ENCODE measurements around the gene COMMD4. TPM values are rescaled to one million over a fixed set of nuclear protein-coding genes. Genes with fewer than 3 reads are reported as not detected.
"Not testable (repeated sequence)": the region's sequence is repeated elsewhere in the genome, so short reads cannot be mapped to it uniquely, and the experiment has no call there.

The COMMD4 gene
- total RNA-seq, 4 donors from 2014 or later, result 30.0 to 65.2 (median 50.4) TPM

DNA sequence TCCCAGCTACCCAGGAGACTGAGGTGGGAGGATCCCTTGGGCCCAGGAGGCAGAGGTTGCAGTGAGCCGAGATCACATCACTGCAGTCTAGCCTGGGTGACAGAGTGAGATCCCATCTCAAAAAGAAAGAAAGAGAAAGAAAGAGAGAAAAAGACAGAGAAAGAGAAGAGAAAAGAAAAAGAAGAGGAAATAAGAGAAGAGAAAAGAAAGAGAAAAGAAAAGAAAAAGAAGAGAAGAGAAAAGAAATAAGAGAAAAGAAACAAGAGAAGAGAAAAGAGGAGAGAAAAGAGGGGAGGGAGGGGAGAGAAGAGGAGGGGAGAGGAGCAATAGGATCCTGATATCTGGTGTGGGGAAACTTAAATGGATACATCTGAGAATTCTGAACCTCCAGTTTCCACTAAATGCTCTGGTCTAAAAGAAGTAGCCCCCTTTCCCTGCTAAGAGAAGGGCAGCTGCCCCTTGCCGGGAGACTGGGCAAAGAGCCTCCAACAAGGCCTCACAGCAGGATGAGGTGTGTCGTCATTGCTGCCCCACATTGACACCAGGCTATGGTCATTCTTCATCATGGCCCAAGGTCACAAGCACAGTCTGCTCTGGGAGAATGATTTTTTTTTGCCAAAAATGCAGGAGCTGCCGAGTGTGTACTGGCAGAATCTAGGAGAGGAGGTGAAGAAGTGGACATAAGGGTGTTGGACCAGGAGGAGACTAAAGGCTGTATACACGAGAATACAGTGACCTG, 21.1 kb upstream of the COMMD4 start:
- 62 to 72% methylated on average over 2 to 4 of the region's 5 CpGs for WGBS, 2 donors (ENCODE audit: low coverage in 1 of 2)
- H3K9me3 ChIP-seq, result no peaks in the 10 kb centered on the region
- no peak overlapping the region for H3K27ac ChIP-seq
- H3K27me3 ChIP-seq, result peaks cover 6% of the 10 kb centered on the region
- no peaks in the 10 kb centered on the region for H3K4me1 ChIP-seq
- TF ChIP-seq, protein P1, sequence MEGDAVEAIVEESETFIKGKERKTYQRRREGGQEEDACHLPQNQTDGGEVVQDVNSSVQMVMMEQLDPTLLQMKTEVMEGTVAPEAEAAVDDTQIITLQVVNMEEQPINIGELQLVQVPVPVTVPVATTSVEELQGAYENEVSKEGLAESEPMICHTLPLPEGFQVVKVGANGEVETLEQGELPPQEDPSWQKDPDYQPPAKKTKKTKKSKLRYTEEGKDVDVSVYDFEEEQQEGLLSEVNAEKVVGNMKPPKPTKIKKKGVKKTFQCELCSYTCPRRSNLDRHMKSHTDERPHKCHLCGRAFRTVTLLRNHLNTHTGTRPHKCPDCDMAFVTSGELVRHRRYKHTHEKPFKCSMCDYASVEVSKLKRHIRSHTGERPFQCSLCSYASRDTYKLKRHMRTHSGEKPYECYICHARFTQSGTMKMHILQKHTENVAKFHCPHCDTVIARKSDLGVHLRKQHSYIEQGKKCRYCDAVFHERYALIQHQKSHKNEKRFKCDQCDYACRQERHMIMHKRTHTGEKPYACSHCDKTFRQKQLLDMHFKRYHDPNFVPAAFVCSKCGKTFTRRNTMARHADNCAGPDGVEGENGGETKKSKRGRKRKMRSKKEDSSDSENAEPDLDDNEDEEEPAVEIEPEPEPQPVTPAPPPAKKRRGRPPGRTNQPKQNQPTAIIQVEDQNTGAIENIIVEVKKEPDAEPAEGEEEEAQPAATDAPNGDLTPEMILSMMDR (IDR thresholded peaks at IDR 0.05), result no peak
- TF ChIP-seq EP300 (IDR thresholded peaks at IDR 0.05) (no peak), POLR2AphosphoS5 (IDR thresholded peaks at IDR 0.05) (no peak), POLR2A (IDR thresholded peaks at IDR 0.05) (no peak)
- H3K4me3 ChIP-seq, result no peak overlapping the region
- ATAC-seq, result no peak
- H3K36me3 ChIP-seq, result no peaks in the 10 kb centered on the region

DNA sequence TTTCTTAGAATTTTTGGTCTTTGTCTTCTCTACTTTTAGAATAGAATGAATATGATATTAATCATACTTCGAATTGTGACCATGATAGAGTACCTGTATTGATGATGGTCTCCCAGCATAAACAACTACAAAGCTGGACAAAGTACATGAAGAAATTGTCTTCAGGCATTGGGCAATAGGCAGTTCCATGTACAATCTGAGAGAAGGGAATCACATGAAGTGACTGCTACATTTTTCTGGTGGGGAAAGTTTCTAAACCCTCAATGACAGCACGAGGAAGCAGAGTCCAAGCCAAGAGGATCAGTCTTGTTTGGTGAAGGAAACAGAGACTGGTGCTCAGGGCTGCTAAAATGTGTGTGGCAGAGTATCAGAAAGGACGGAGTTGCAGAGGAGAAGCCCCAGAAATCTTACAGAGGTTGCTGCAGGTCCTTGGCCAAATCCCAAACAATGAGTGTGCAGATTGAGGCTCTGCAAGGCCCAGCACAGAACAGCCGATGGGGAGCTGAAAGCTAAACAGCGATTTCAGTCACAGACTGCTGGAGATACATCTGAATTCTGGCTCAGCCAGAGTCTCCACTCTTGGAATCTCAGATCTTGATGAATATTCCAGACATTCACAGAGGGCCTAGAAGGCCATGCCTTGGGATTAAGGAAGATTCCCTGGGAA, 16.5 kb upstream of the COMMD4 start:
- not testable (repeated sequence) for H3K9me3 ChIP-seq, H3K4me1 ChIP-seq, H3K27ac ChIP-seq, H3K4me3 ChIP-seq, ATAC-seq, H3K36me3 ChIP-seq, H3K27me3 ChIP-seq
- 83 to 86% methylated on average over 2 to 5 of the region's 5 CpGs for WGBS, 2 donors (ENCODE audit: low coverage in 1 of 2)

GRCh38 chr15:75321711-75322110, 14.2 kb upstream of the COMMD4 start:
- 85 to 96% methylated on average over 6 of the region's 6 CpGs for WGBS, 2 donors (ENCODE audit: low coverage in 1 of 2)

DNA sequence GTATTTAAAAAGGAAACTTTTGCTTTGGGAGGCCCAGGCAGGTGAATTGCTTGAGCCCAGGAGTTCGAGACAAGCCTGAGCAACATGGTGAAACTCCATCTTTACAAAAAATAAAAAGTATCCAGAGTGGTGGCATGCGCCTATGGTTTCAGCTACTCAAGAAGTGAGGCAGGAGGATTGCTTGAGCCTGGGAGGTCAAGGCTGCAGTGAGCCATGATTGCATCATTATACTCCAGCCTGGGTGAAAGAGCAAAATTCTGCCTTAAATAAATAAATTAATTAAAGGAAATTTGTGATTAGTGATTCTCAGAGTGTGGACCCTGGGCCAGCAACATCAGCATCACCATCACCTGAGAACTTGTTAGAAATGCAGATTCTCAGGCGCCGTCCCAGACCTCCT, 9.9 kb upstream of the COMMD4 start:
- WGBS, 2 donors (ENCODE audit: low coverage in 1 of 2), result 95 to 100% methylated on average over 3 to 4 of the region's 4 CpGs
- Histone ChIP-seq H3K4me3 (no peak overlapping the region), H3K9me3 (no peaks in the 10 kb centered on the region), H3K27me3 (no peaks in the 10 kb centered on the region), H3K27ac (no peak overlapping the region), H3K36me3 (no peaks in the 10 kb centered on the region), H3K4me1 (no peaks in the 10 kb centered on the region)
- ATAC-seq, result no peak
- TF ChIP-seq POLR2A (IDR thresholded peaks at IDR 0.05), result no peak
- no peak for TF ChIP-seq EP300 (IDR thresholded peaks at IDR 0.05)
- TF ChIP-seq POLR2AphosphoS5 (IDR thresholded peaks at IDR 0.05), result no peak
- TF ChIP-seq, protein P1 (IDR thresholded peaks at IDR 0.05), result no peak

More at GRCh38 chr15:75321711-75322110, 14.2 kb upstream of the COMMD4 start:
- Histone ChIP-seq H3K9me3 (no peaks in the 10 kb centered on the region), H3K4me3 (no peak overlapping the region), H3K36me3 (no peaks in the 10 kb centered on the region), H3K27me3 (no peaks in the 10 kb centered on the region), H3K4me1 (no peaks in the 10 kb centered on the region), H3K27ac (no peak overlapping the region)
- ATAC-seq, result no peak
- TF ChIP-seq POLR2A (IDR thresholded peaks at IDR 0.05), result no peak
- TF ChIP-seq EP300 (IDR thresholded peaks at IDR 0.05), result no peak
- TF ChIP-seq, protein P1 (IDR thresholded peaks at IDR 0.05), result no peak
- no peak for TF ChIP-seq POLR2AphosphoS5 (IDR thresholded peaks at IDR 0.05)

- 84 to 100% methylated on average over 1 to 2 of the region's 4 CpGs for WGBS, 2 donors (ENCODE audit: low coverage in 1 of 2)
- ATAC-seq, result no peak
- TF ChIP-seq POLR2A (IDR thresholded peaks at IDR 0.05) (no peak), EP300 (IDR thresholded peaks at IDR 0.05) (no peak), POLR2AphosphoS5 (IDR thresholded peaks at IDR 0.05) (no peak)
- TF ChIP-seq, protein P1 (IDR thresholded peaks at IDR 0.05), result no peak
- no peaks in the 10 kb centered on the region for H3K4me1 ChIP-seq
- H3K4me3 ChIP-seq, result no peak overlapping the region
- no peaks in the 10 kb centered on the region for H3K27me3 ChIP-seq
- H3K36me3 ChIP-seq, result no peaks in the 10 kb centered on the region
- no peak overlapping the region for H3K27ac ChIP-seq
- no peaks in the 10 kb centered on the region for H3K9me3 ChIP-seq
These were observed 8.9 kb upstream of the COMMD4 start for GRCh38 chr15:75327005-75327404.
